ENCODE measurements around the gene GRWD1. TPM values are rescaled to one million over a fixed set of nuclear protein-coding genes. Genes with fewer than 3 reads are reported as not detected.

The GRWD1 gene
- total RNA-seq, 1 experiment from 2014 or later: 64.8 TPM

- no peak for TF ChIP-seq CTCF (IDR thresholded peaks at IDR 0.05 in 2 of 3, conservative IDR thresholded peaks at IDR 0.05 in 1 of 3; ENCODE audit: borderline replicate concordance in 1 of 3, insufficient read depth in 1 of 3, low read depth in 2 of 3, low read length in 2 of 3)
- TF ChIP-seq ZNF274 (IDR thresholded peaks at IDR 0.05; ENCODE audit: low read depth, low read length): no peak
- TF ChIP-seq, protein P1, sequence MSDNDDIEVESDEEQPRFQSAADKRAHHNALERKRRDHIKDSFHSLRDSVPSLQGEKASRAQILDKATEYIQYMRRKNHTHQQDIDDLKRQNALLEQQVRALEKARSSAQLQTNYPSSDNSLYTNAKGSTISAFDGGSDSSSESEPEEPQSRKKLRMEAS (IDR thresholded peaks at IDR 0.05): no peak
- TF ChIP-seq REST (IDR thresholded peaks at IDR 0.05; ENCODE audit: low read depth): no peak
Observed at GRCh38 chr19:48465215-48465614, 19.4 kb downstream of the GRWD1 start (continued).

- no peak for ATAC-seq
- POLR2A ChIA-PET: no interaction called here
- intact Hi-C loops (cut with micrococcal nuclease): no loop called here
Observed at GRCh38 chr19:48466561-48467325, 21.0 kb downstream of the GRWD1 start.

More at GRCh38 chr19:48466561-48467325, 21.0 kb downstream of the GRWD1 start:
- ChIA-PET CTCF (no interaction called here), RAD21 (ENCODE audit: low non-redundant PET in 1 of 2, low total read pairs in 2 of 2, uncharacterized antibody in 2 of 2, unreplicated experiment in 2 of 2) (no interaction called here)
- no peak overlapping the region for H2AFZ ChIP-seq (ENCODE audit: low read depth, low read length, poor library complexity, severe bottlenecking)
- no peaks in the 10 kb centered on the region for H3K9me3 ChIP-seq (ENCODE audit: control insufficient read depth in 1 of 2, insufficient read depth in 1 of 2, low read depth in 1 of 2, low read length in 2 of 2)
- H3K4me3 ChIP-seq (replicated peaks in 1 of 2; ENCODE audit: low read depth in 1 of 2, low read length in 2 of 2): no peak overlapping the region
- no peaks in the 10 kb centered on the region for H3K9me2 ChIP-seq (ENCODE audit: insufficient read depth)
- peak overlapping the region; percentile 10; the same call in 1 of the 2 replicates for H3K4me2 ChIP-seq (ENCODE audit: low read length)
- no peak overlapping the region for H3K9ac ChIP-seq (ENCODE audit: low read length)
- peaks cover 18% of the 10 kb centered on the region for H3K79me2 ChIP-seq (ENCODE audit: insufficient read depth, low read length)
- peaks cover 8 to 20% of the 10 kb centered on the region in 2 experiments for H3K36me3 ChIP-seq (ENCODE audit: control insufficient read depth in 1 of 2, insufficient read depth in 2 of 2, low read length in 2 of 2)
- DNase-seq (ENCODE audit: low read depth, low spot score): no peak
- no peak for TF ChIP-seq ELF1 (IDR thresholded peaks at IDR 0.05; ENCODE audit: borderline replicate concordance, low read depth)
- H4K20me1 ChIP-seq (ENCODE audit: insufficient read depth): no peaks in the 10 kb centered on the region
- H3K27me3 ChIP-seq (ENCODE audit: insufficient read depth, low read length): no peaks in the 10 kb centered on the region
- no peak overlapping the region for H3K27ac ChIP-seq (ENCODE audit: low read depth, low read length)
- no TSS peak for BruUV-seq (replicated peaks)
- H3K4me1 ChIP-seq (ENCODE audit: control insufficient read depth in 1 of 2, insufficient read depth in 2 of 2, low read length in 2 of 2): peaks cover 11 to 25% of the 10 kb centered on the region in 2 experiments
